ENCODE results near the gene SCG2.

SCG2 gene

GRCh38 chr2:223563462-223563861 is 38.7 kb downstream of the SCG2 start:
- Histone ChIP-seq H3K4me1 (ENCODE audit: control insufficient read depth in 1 of 2, insufficient read depth in 2 of 2, low read length in 2 of 2) (peaks cover 2% of the 10 kb centered on the region in 2 experiments), H3K36me3 (ENCODE audit: control insufficient read depth in 1 of 2, insufficient read depth in 2 of 2, low read length in 2 of 2) (no peaks in the 10 kb centered on the region), H4K91ac (ENCODE audit: low read depth, low read length) (peak overlapping the region; percentile 88), H2BK120ac (ENCODE audit: insufficient read depth, low read length, poor library complexity) (peak overlapping the region; percentile 81), H2AK5ac (ENCODE audit: low read length) (no peak overlapping the region), H3K79me2 (ENCODE audit: control insufficient read depth, insufficient read depth, low read length, poor library complexity) (no peaks in the 10 kb centered on the region), H3K23ac (ENCODE audit: low read length) (no peak overlapping the region), H3K14ac (ENCODE audit: low read length) (no peak overlapping the region), H3K4me2 (ENCODE audit: low read length) (no peak overlapping the region), H2BK12ac (ENCODE audit: low read length) (peak overlapping the region; percentile 86), H3K18ac (ENCODE audit: low read length) (no peak overlapping the region), H3K4ac (ENCODE audit: low read depth, low read length) (no peak overlapping the region), H3K9ac (ENCODE audit: low read length) (no peak overlapping the region), H3K4me3 (ENCODE audit: low read depth, low read length) (no peak overlapping the region), H4K12ac (ENCODE audit: low read depth, low read length) (no peak overlapping the region), H3K27me3 (ENCODE audit: insufficient read depth, low read length) (no peaks in the 10 kb centered on the region), H4K8ac (ENCODE audit: low read depth, low read length) (peak overlapping the region; percentile 72), H2AFZ (ENCODE audit: insufficient read depth, low read length, poor library complexity) (no peak overlapping the region), H3K27ac (ENCODE audit: low read depth, low read length) (peak overlapping the region; percentile 70), H3K79me1 (ENCODE audit: low read length) (peaks cover 5% of the 10 kb centered on the region), H3K9me3 (ENCODE audit: insufficient read depth, low read depth, low read length) (no peaks in the 10 kb centered on the region), H2BK5ac (ENCODE audit: low read depth, low read length, poor library complexity) (peak overlapping the region; percentile 71)
- DNase-seq = peak; percentile 41 to 78

GRCh38 chr2:223562078-223562477 is 40.1 kb downstream of the SCG2 start:
- Histone ChIP-seq H2AFZ (ENCODE audit: insufficient read depth, low read length, poor library complexity) (no peak overlapping the region), H3K9me3 (ENCODE audit: insufficient read depth, low read depth, low read length) (no peaks in the 10 kb centered on the region), H3K79me2 (ENCODE audit: control insufficient read depth, insufficient read depth, low read length, poor library complexity) (no peaks in the 10 kb centered on the region), H3K27ac (ENCODE audit: low read depth, low read length) (no peak overlapping the region), H3K4me3 (ENCODE audit: low read depth, low read length) (no peak overlapping the region), H3K14ac (ENCODE audit: low read length) (no peak overlapping the region), H4K8ac (ENCODE audit: low read depth, low read length) (no peak overlapping the region), H2AK5ac (ENCODE audit: low read length) (no peak overlapping the region), H3K4me2 (ENCODE audit: low read length) (no peak overlapping the region), H3K9ac (ENCODE audit: low read length) (no peak overlapping the region), H2BK12ac (ENCODE audit: low read length) (no peak overlapping the region), H3K4ac (ENCODE audit: low read depth, low read length) (no peak overlapping the region), H3K18ac (ENCODE audit: low read length) (no peak overlapping the region), H4K12ac (ENCODE audit: low read depth, low read length) (no peak overlapping the region), H3K23ac (ENCODE audit: low read length) (no peak overlapping the region), H2BK5ac (ENCODE audit: low read depth, low read length, poor library complexity) (no peak overlapping the region), H3K79me1 (ENCODE audit: low read length) (peaks cover 5% of the 10 kb centered on the region), H4K91ac (ENCODE audit: low read depth, low read length) (no peak overlapping the region), H3K27me3 (ENCODE audit: insufficient read depth, low read length) (no peaks in the 10 kb centered on the region), H3K36me3 (ENCODE audit: control insufficient read depth in 1 of 2, insufficient read depth in 2 of 2, low read length in 2 of 2) (no peaks in the 10 kb centered on the region), H3K4me1 (ENCODE audit: control insufficient read depth in 1 of 2, insufficient read depth in 2 of 2, low read length in 2 of 2) (peaks cover 2% of the 10 kb centered on the region in 2 experiments), H2BK120ac (ENCODE audit: insufficient read depth, low read length, poor library complexity) (no peak overlapping the region)
- no CpG with 5 or more reads among the region's 2 CpGs for WGBS (ENCODE audit: extremely low coverage, insufficient coverage, insufficient read length)
- DNase-seq = peak; percentile 19 to 51

GRCh38 chr2:223560749-223561435 is 41.3 kb downstream of the SCG2 start:
- Histone ChIP-seq H4K91ac (ENCODE audit: low read depth, low read length) (peak overlapping the region; percentile 4), H4K12ac (ENCODE audit: low read depth, low read length) (no peak overlapping the region), H2AK5ac (ENCODE audit: low read length) (no peak overlapping the region), H3K4me3 (ENCODE audit: low read depth, low read length) (no peak overlapping the region), H3K4ac (ENCODE audit: low read depth, low read length) (no peak overlapping the region), H3K9ac (ENCODE audit: low read length) (no peak overlapping the region), H3K14ac (ENCODE audit: low read length) (no peak overlapping the region), H3K27me3 (ENCODE audit: insufficient read depth, low read length) (no peaks in the 10 kb centered on the region), H3K36me3 (ENCODE audit: control insufficient read depth in 1 of 2, insufficient read depth in 2 of 2, low read length in 2 of 2) (no peaks in the 10 kb centered on the region), H3K4me2 (ENCODE audit: low read length) (no peak overlapping the region), H3K79me2 (ENCODE audit: control insufficient read depth, insufficient read depth, low read length, poor library complexity) (no peaks in the 10 kb centered on the region), H3K4me1 (ENCODE audit: control insufficient read depth in 1 of 2, insufficient read depth in 2 of 2, low read length in 2 of 2) (peaks cover 2% of the 10 kb centered on the region in 2 experiments), H2AFZ (ENCODE audit: insufficient read depth, low read length, poor library complexity) (no peak overlapping the region), H2BK12ac (ENCODE audit: low read length) (peak overlapping the region; percentile 80), H3K79me1 (ENCODE audit: low read length) (peaks cover 5% of the 10 kb centered on the region), H4K8ac (ENCODE audit: low read depth, low read length) (no peak overlapping the region), H3K18ac (ENCODE audit: low read length) (no peak overlapping the region), H2BK120ac (ENCODE audit: insufficient read depth, low read length, poor library complexity) (no peak overlapping the region), H3K23ac (ENCODE audit: low read length) (no peak overlapping the region), H3K27ac (ENCODE audit: low read depth, low read length) (no peak overlapping the region), H2BK5ac (ENCODE audit: low read depth, low read length, poor library complexity) (no peak overlapping the region), H3K9me3 (ENCODE audit: insufficient read depth, low read depth, low read length) (no peaks in the 10 kb centered on the region)
- WGBS (ENCODE audit: extremely low coverage, insufficient coverage, insufficient read length) = no CpG with 5 or more reads among the region's 7 CpGs
- DNase-seq = no peak

- Histone ChIP-seq H3K9ac (ENCODE audit: low read length) (no peak overlapping the region), H3K27me3 (ENCODE audit: insufficient read depth, low read length) (no peaks in the 10 kb centered on the region), H3K23ac (ENCODE audit: low read length) (no peak overlapping the region), H4K8ac (ENCODE audit: low read depth, low read length) (no peak overlapping the region), H2BK120ac (ENCODE audit: insufficient read depth, low read length, poor library complexity) (no peak overlapping the region), H3K18ac (ENCODE audit: low read length) (no peak overlapping the region), H2AFZ (ENCODE audit: insufficient read depth, low read length, poor library complexity) (no peak overlapping the region), H3K36me3 (ENCODE audit: control insufficient read depth in 1 of 2, insufficient read depth in 2 of 2, low read length in 2 of 2) (no peaks in the 10 kb centered on the region), H3K9me3 (ENCODE audit: insufficient read depth, low read depth, low read length) (no peaks in the 10 kb centered on the region), H2BK5ac (ENCODE audit: low read depth, low read length, poor library complexity) (no peak overlapping the region), H3K14ac (ENCODE audit: low read length) (no peak overlapping the region), H3K79me1 (ENCODE audit: low read length) (peaks cover 5% of the 10 kb centered on the region), H3K79me2 (ENCODE audit: control insufficient read depth, insufficient read depth, low read length, poor library complexity) (no peaks in the 10 kb centered on the region), H4K91ac (ENCODE audit: low read depth, low read length) (no peak overlapping the region), H3K4me2 (ENCODE audit: low read length) (no peak overlapping the region), H4K12ac (ENCODE audit: low read depth, low read length) (no peak overlapping the region), H3K4me1 (ENCODE audit: control insufficient read depth in 1 of 2, insufficient read depth in 2 of 2, low read length in 2 of 2) (peaks cover 2% of the 10 kb centered on the region in 2 experiments), H2AK5ac (ENCODE audit: low read length) (no peak overlapping the region), H3K27ac (ENCODE audit: low read depth, low read length) (no peak overlapping the region), H3K4ac (ENCODE audit: low read depth, low read length) (no peak overlapping the region), H3K4me3 (ENCODE audit: low read depth, low read length) (no peak overlapping the region), H2BK12ac (ENCODE audit: low read length) (no peak overlapping the region)
- no peak for DNase-seq
- no CpG with 5 or more reads among the region's 1 CpG for WGBS (ENCODE audit: extremely low coverage, insufficient coverage, insufficient read length)
These were observed 43.2 kb downstream of the SCG2 start for GRCh38 chr2:223558970-223559369.

All from trophoblast cell (in vitro differentiated cells and primary cell).